K562 (cell line): ENCODE results near the gene FMN2. TPM values are rescaled to one million over a fixed set of nuclear protein-coding genes. Genes with fewer than 3 reads are reported as not detected.

ENCODE experiments used
- ATAC-seq: fragments of 200-7000 bp; cut with Tn5 transposase; 3 replicates; pipeline ENCODE4 v1.9.1; 2020; ENCODE audit warnings: moderate library complexity
- BruUV-seq: library from RNA; stranded (reverse); fragments of 400-500 nt; replicated peaks from 2 replicates; lab custom pipeline; 2021; lab: Mats Ljungman, UMichigan
- CTCF ChIA-PET: fragments of 300-600 bp; formaldehyde crosslinking; extraction: SDS; loops from one replicate; lab custom pipeline; 2021; ENCODE audit warnings: low intra/inter-chr PET ratio; lab: Yijun Ruan, JAX
- POLR2A ChIA-PET: fragments of 300-600, 350-650 bp; sonication (Branson Sonifier 250); formaldehyde crosslinking; extraction: SDS; loops from one replicate; lab custom pipeline; 2021; ENCODE audit warnings: antibody characterized with exemption, inconsistent platforms; lab: Yijun Ruan, JAX
- DNase-seq, 4 experiments: peaks; one replicate each; pipeline versions ENCODE4 v3.0.0 to v3.0.0-alpha.2; 2011 to 2018; ENCODE audit warnings: low spot score in 3 of 4, mixed read lengths in 3 of 4; ENCODE audit errors: extremely low read depth in 1 of 4
- FAIRE-seq: peaks from 2 replicates; lab custom pipeline; 2011; peaks lifted over from hg19 to GRCh38; lab: Jason Lieb, UNC
- H2AFZ ChIP-seq: 2 replicates; pipeline ENCODE4 v1.6.0; 2011; ENCODE audit warnings: low read depth, low read length, control low read depth, inconsistent platforms
- H3K27ac ChIP-seq: fragments of 200-600 bp; 3 replicates; pipeline ENCODE4 v1.8.0; 2011; ENCODE audit warnings: low read depth, mild to moderate bottlenecking, control low read depth, inconsistent platforms, low read length, moderate library complexity, mixed read lengths; ENCODE audit errors: extremely low read depth
- H3K27me3 ChIP-seq, 2 experiments: fragments of 300-600 bp in 1 of 2; 2 replicates in 1 of 2; 3 replicates in 1 of 2; pipeline versions ENCODE4 v1.6.0 to v1.8.0; 2011; ENCODE audit warnings: inconsistent platforms in 2 of 2, low read length in 2 of 2, mild to moderate bottlenecking in 1 of 2, mixed read lengths in 1 of 2, moderate library complexity in 1 of 2; ENCODE audit not compliant: control insufficient read depth in 2 of 2, insufficient read depth in 2 of 2
- H3K36me3 ChIP-seq: fragments of 300-600 bp; 3 replicates; pipeline ENCODE4 v1.8.0; 2011; ENCODE audit warnings: mild to moderate bottlenecking, low read length, inconsistent platforms; ENCODE audit not compliant: control insufficient read depth, insufficient read depth
- H3K4me1 ChIP-seq, 2 experiments: fragments of 200-600 bp in 1 of 2; replicated peaks in 1 of 2; 2 replicates in 1 of 2; 3 replicates in 1 of 2; pipeline versions ENCODE4 v1.5.1 to v1.8.0; 2011; ENCODE audit warnings: inconsistent platforms in 2 of 2, low read length in 2 of 2, mild to moderate bottlenecking in 1 of 2, mixed read lengths in 1 of 2, moderate library complexity in 1 of 2; ENCODE audit not compliant: control insufficient read depth in 2 of 2, insufficient read depth in 2 of 2
- H3K4me2 ChIP-seq: 2 replicates; pipeline ENCODE4 v1.6.1; 2011; ENCODE audit warnings: low read length, control low read depth, inconsistent platforms, mixed read lengths; ENCODE audit not compliant: insufficient read depth
- H3K4me3 ChIP-seq: fragments of 200-600 bp; sonication (generic), shearing (Covaris generic); 2 replicates; pipeline ENCODE4 v1.5.1; 2016; ENCODE audit warnings: control low read depth, inconsistent platforms
- H3K79me2 ChIP-seq: fragments of 200-600 bp; 3 replicates; pipeline ENCODE4 v1.8.0; 2011; ENCODE audit warnings: low read length, inconsistent platforms; ENCODE audit not compliant: control insufficient read depth, insufficient read depth
- H3K9ac ChIP-seq, 2 experiments: 2 replicates each; pipeline versions ENCODE4 v1.6.0 to v1.6.1; 2011; ENCODE audit warnings: low read depth in 2 of 2, low read length in 2 of 2, control low read depth in 1 of 2, inconsistent platforms in 1 of 2, mild to moderate bottlenecking in 1 of 2, mixed read lengths in 1 of 2; ENCODE audit not compliant: insufficient read depth in 1 of 2
- H3K9me1 ChIP-seq: one replicate; pipeline ENCODE4 v1.6.0; 2011; ENCODE audit warnings: inconsistent platforms, mild to moderate bottlenecking, low read length, moderate library complexity; ENCODE audit not compliant: control insufficient read depth, insufficient read depth
- H3K9me3 ChIP-seq: replicated peaks from 2 replicates; pipeline ENCODE4 v1.5.1; 2011; ENCODE audit warnings: low read depth, low read length, inconsistent platforms; ENCODE audit not compliant: control insufficient read depth, insufficient read depth
- H4K20me1 ChIP-seq: replicated peaks from 2 replicates; pipeline ENCODE4 v1.6.1; 2011; ENCODE audit warnings: low read length, inconsistent platforms, mixed read lengths; ENCODE audit not compliant: control insufficient read depth, insufficient read depth
- CTCFL ChIP-seq: IDR thresholded peaks from 2 replicates; pipeline ENCODE4 v1.6.1; 2011; ENCODE audit warnings: borderline replicate concordance, low read depth, mild to moderate bottlenecking, moderate library complexity, low read length; ENCODE audit not compliant: insufficient read depth, poor library complexity, severe bottlenecking
- FOXK1 ChIP-seq: sonication (generic); formaldehyde crosslinking; IDR thresholded peaks from 2 replicates; pipeline ENCODE4 v1.8.0; 2022; ENCODE audit warnings: missing genetic modification reagents, mild to moderate bottlenecking, borderline replicate concordance
- ILK ChIP-seq: fragments of 450-650 bp; IDR thresholded peaks from 2 replicates; pipeline ENCODE4 v1.6.1; 2016; ENCODE audit warnings: missing genetic modification characterization, low read depth, mild to moderate bottlenecking, missing compliant biosample characterization, moderate library complexity, borderline replicate concordance
- NR4A1 ChIP-seq, 2 experiments: fragments of 250-450 bp in 1 of 2; fragments of 450-650 bp in 1 of 2; sonication (Bioruptor Pico) in 1 of 2; IDR thresholded peaks; 2 replicates each; pipeline versions ENCODE4 v1.4.0 to v1.6.1; 2016 to 2020; ENCODE audit warnings: mild to moderate bottlenecking in 2 of 2, missing compliant biosample characterization in 1 of 2, missing genetic modification characterization in 1 of 2, moderate library complexity in 1 of 2
- POU5F1 ChIP-seq: fragments of 150-350 bp; IDR thresholded peaks from 2 replicates; pipeline ENCODE4 v1.6.1; 2014; ENCODE audit warnings: borderline replicate concordance, low read length, low read depth, mild to moderate bottlenecking; ENCODE audit not compliant: partially characterized antibody
- TOE1 ChIP-seq, 2 experiments: fragments of 450-650 bp in 1 of 2; sonication (generic) in 1 of 2; formaldehyde crosslinking in 1 of 2; IDR thresholded peaks; 2 replicates each; pipeline versions ENCODE4 v1.7.1 to v1.8.0; 2016 to 2022; ENCODE audit warnings: borderline replicate concordance in 2 of 2, mild to moderate bottlenecking in 2 of 2, antibody characterized with exemption in 1 of 2, inconsistent platforms in 1 of 2, low read depth in 1 of 2, missing genetic modification reagents in 1 of 2, moderate library complexity in 1 of 2
- YY1 ChIP-seq, 3 experiments: IDR thresholded peaks; 2 replicates each; pipeline ENCODE4 v1.6.1; 2011; ENCODE audit warnings: low read length in 2 of 3, mild to moderate bottlenecking in 2 of 3, moderate library complexity in 2 of 3, borderline replicate concordance in 1 of 3, control low read depth in 1 of 3, low read depth in 1 of 3; ENCODE audit not compliant: insufficient read depth in 3 of 3, insufficient replicate concordance in 2 of 3, control insufficient read depth in 1 of 3, insufficient read length in 1 of 3; ENCODE audit errors: extremely low read depth in 1 of 3
- ZFP91 ChIP-seq: sonication (generic); formaldehyde crosslinking; IDR thresholded peaks from 2 replicates; pipeline ENCODE4 v1.8.0; 2022; ENCODE audit warnings: mild to moderate bottlenecking, missing genetic modification reagents
- ZNF124 ChIP-seq: sonication (generic); formaldehyde crosslinking; IDR thresholded peaks from 2 replicates; pipeline ENCODE4 v1.8.1; 2022; ENCODE audit warnings: missing genetic modification reagents
- ZNF280A ChIP-seq: fragments of 450-650 bp; IDR thresholded peaks from 2 replicates; pipeline ENCODE4 v1.6.1; 2018; ENCODE audit warnings: mild to moderate bottlenecking, low read depth; ENCODE audit not compliant: partially characterized antibody
- WGBS: fragments of 100-300 bp; shearing (Covaris generic); methylation state at CpG from one replicate; pipeline ENCODE4 v1.1.6; 2016; ENCODE audit warnings: low coverage, mixed read lengths; ENCODE audit not compliant: insufficient coverage; ENCODE audit errors: missing lambda C conversion rate; 5-methylcytosine and 5-hydroxymethylcytosine counted together
- in situ Hi-C: fragments of 300-500 bp; cut with MboI; formaldehyde crosslinking; loops from 4 replicates; pipeline ENCODE4 v1.15.0; 2018; ENCODE audit warnings: inconsistent platforms, mixed read lengths
- intact Hi-C: fragments of 100-400 bp; cut with micrococcal nuclease; formaldehyde crosslinking; loops from 2 replicates; pipeline ENCODE4 v1.14.2; 2022
- polyA plus RNA-seq, 8 experiments: library from polyadenylated mRNA; depleted of rRNA in 4 of 8; stranded (reverse) in 5 of 8; unstranded in 3 of 8; fragments of >200 nt; fragmentation: Nextera tagmentation in 2 of 8; fragmentation: Illumina TruSeq in 1 of 8; extraction: Ambion mirVana in 2 of 8; extraction: Trizol in 1 of 8; gene quantifications; 2 replicates each; pipeline versions ENCODE4 v1.2.1 to v1.2.3, GENCODE V29; 2011 to 2014; ENCODE audit warnings: inconsistent platforms in 1 of 8, missing spikeins in 1 of 8
- total RNA-seq, 7 experiments: library from RNA; depleted of rRNA in 6 of 7; stranded (reverse); fragments of >200 nt in 6 of 7; fragmentation: Illumina TruSeq in 2 of 7; extraction: Trizol in 2 of 7; gene quantifications; 2 replicates each; pipeline versions ENCODE4 v1.2.1 to v1.2.3, GENCODE V29; 2011 to 2021; ENCODE audit warnings: low replicate concordance in 1 of 7

FMN2 gene
- total and polyA plus RNA-seq, 9 of the 15 experiments (the other 6 are each of a cell fraction or from before 2014, with no cell fraction given), result 0.15 to 0.45 (median 0.16) TPM; not detected in 3

GRCh38 chr1:240496941-240497340 is 405.3 kb downstream of the FMN2 start:
- Histone ChIP-seq H3K36me3 (no peaks in the 10 kb centered on the region), H3K4me2 (no peak overlapping the region), H4K20me1 (no peaks in the 10 kb centered on the region), H3K9ac (no peak overlapping the region), H3K79me2 (no peaks in the 10 kb centered on the region), H3K9me1 (no peaks in the 10 kb centered on the region), H3K4me1 (peaks cover 0 to 10% of the 10 kb centered on the region in 2 experiments; a peak in 2 of 5 replicates), H2AFZ (no peak overlapping the region), H3K27me3 (no peaks in the 10 kb centered on the region), H3K4me3 (no peak overlapping the region), H3K27ac (no peak overlapping the region), H3K9me3 (no peaks in the 10 kb centered on the region; the same call in 1 of the 2 replicates)
- ChIA-PET CTCF (no interaction called here), POLR2A (no interaction called here)
- intact Hi-C loops (no loop called here), in situ Hi-C loops (no loop called here)
- ATAC-seq (no peak), FAIRE-seq (no peak), DNase-seq (no peak)
- WGBS, result 15% methylated on average over 5 of the region's 5 CpGs
- TF ChIP-seq NR4A1 (CRISPR knock-in tag; IDR thresholded peaks at IDR 0.05) (no peak), NR4A1 (tag; IDR thresholded peaks at IDR 0.05) (no peak), TOE1 (IDR thresholded peaks at IDR 0.05; ENCODE audit: borderline replicate concordance) (no peak), TOE1 (CRISPR knock-in tag; IDR thresholded peaks at IDR 0.05; ENCODE audit: borderline replicate concordance, low read depth) (no peak), FOXK1 (CRISPR knock-in tag) (no peak), ZNF124 (no peak), ZFP91 (CRISPR knock-in tag) (no peak), ZNF280A (no peak), ILK (no peak), YY1 (IDR thresholded peaks at IDR 0.05; ENCODE audit: borderline replicate concordance in 1 of 3, control insufficient read depth in 1 of 3, extremely low read depth in 1 of 3, insufficient read depth in 3 of 3, insufficient read length in 1 of 3, insufficient replicate concordance in 2 of 3, low read depth in 1 of 3, low read length in 2 of 3) (no peak), POU5F1 (no peak), CTCFL (no peak)
- TF ChIP-seq, all 486 proteins: peak for 0
- BruUV-seq, result no TSS peak
